ENCODE measurements around the gene CADPS.

- TF ChIP-seq, protein P1, sequence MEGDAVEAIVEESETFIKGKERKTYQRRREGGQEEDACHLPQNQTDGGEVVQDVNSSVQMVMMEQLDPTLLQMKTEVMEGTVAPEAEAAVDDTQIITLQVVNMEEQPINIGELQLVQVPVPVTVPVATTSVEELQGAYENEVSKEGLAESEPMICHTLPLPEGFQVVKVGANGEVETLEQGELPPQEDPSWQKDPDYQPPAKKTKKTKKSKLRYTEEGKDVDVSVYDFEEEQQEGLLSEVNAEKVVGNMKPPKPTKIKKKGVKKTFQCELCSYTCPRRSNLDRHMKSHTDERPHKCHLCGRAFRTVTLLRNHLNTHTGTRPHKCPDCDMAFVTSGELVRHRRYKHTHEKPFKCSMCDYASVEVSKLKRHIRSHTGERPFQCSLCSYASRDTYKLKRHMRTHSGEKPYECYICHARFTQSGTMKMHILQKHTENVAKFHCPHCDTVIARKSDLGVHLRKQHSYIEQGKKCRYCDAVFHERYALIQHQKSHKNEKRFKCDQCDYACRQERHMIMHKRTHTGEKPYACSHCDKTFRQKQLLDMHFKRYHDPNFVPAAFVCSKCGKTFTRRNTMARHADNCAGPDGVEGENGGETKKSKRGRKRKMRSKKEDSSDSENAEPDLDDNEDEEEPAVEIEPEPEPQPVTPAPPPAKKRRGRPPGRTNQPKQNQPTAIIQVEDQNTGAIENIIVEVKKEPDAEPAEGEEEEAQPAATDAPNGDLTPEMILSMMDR (IDR thresholded peaks at IDR 0.05), result no peak
- TF ChIP-seq POLR2A (IDR thresholded peaks at IDR 0.05; ENCODE audit: low read length), result no peak
- no peak for TF ChIP-seq PBX3 (IDR thresholded peaks at IDR 0.05)
These were observed 259.9 kb downstream of the CADPS start for GRCh38 chr3:62615258-62615849.

Data from A549 (cell line).